Esophagus muscularis mucosa (tissue), 4 donors: Measurements from ENCODE around the gene EEA1.

Experiments
- CTCF ChIP-seq, 3 experiments: fragments of 200-600 bp in 2 of 3; fragments of 450-650 bp in 1 of 3; sonication (generic) in 2 of 3; IDR thresholded peaks; one replicate each; pipeline ENCODE4 v1.5.1; 2017 to 2019; ENCODE audit warnings: antibody characterized with exemption in 3 of 3, mild to moderate bottlenecking in 2 of 3, moderate library complexity in 1 of 3
- EP300 ChIP-seq: sonication (generic); formaldehyde crosslinking; IDR thresholded peaks from one replicate; pipeline ENCODE4 v1.6.1; 2017; ENCODE audit warnings: antibody characterized with exemption
- POLR2A ChIP-seq: fragments of 450-650 bp; IDR thresholded peaks from one replicate; pipeline ENCODE4 v1.6.1; 2017; ENCODE audit warnings: antibody characterized with exemption, moderate library complexity, mild to moderate bottlenecking, low read depth
- POLR2AphosphoS5 ChIP-seq, 2 donors: sonication (generic); formaldehyde crosslinking; IDR thresholded peaks; one replicate each; pipeline ENCODE4 v1.6.1; 2017; ENCODE audit warnings: antibody characterized with exemption in 2 of 2

GRCh38 chr12:92730758-92731157 is 198.3 kb downstream of the EEA1 start:
- TF ChIP-seq POLR2A (no peak), CTCF (IDR thresholded peaks at IDR 0.05) (no peak), POLR2AphosphoS5 (IDR thresholded peaks at IDR 0.05) (no peak), EP300 (no peak)
